HUDEP-2 (cell line): Measurements from ENCODE around the gene DKK3.

ENCODE experiments used
- DNase-seq, 76 experiments: peaks; one replicate each; lab custom pipeline; 2025; ENCODE audit not compliant: unreplicated experiment in 76 of 76; lab: John Stamatoyannopoulos, UW

The DKK3 gene

DNA sequence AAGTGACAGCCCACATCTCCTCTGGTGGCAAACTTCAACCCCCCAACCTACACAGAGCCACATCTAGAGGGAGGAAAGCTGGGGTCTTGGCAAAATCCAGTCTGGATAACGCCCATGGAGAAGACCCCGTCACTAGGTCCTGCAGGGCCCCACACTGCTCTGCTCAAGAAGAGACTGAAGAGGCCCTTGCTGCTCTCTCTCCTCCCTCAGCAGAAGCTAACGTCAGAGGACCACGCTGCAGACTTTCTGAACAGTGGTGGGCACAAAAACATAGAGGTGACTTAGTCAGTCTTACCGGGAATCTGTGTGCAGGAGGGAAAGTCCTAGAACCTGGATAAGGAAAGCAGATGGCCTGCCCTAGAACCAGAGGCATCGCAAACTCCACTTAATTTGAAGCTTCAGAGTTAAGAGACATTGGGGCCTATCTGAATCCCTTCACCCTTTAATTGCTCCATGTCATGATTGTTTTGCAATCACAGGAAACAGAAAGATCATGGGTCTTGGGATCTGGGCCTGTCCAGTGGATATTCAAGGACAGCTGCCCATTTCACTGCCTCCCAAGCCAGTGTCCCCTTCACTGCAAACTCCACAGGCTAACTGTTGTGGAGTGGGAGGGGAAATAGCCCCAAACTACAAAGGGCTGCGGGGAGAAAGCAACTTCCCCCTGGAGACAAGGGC lies 1.7 kb downstream of the DKK3 start:
- DNase-seq = no peak

GRCh38 chr11:12005476-12005875 lies 3.0 kb downstream of the DKK3 start:
- DNase-seq = no peak

GRCh38 chr11:12005061-12005460 lies 3.4 kb downstream of the DKK3 start:
- no peak for DNase-seq

GRCh38 chr11:12003815-12004214 lies 4.6 kb downstream of the DKK3 start:
- DNase-seq = no peak

- DNase-seq = no peak
Measured at GRCh38 chr11:12003336-12003735, 5.1 kb downstream of the DKK3 start.

DNA sequence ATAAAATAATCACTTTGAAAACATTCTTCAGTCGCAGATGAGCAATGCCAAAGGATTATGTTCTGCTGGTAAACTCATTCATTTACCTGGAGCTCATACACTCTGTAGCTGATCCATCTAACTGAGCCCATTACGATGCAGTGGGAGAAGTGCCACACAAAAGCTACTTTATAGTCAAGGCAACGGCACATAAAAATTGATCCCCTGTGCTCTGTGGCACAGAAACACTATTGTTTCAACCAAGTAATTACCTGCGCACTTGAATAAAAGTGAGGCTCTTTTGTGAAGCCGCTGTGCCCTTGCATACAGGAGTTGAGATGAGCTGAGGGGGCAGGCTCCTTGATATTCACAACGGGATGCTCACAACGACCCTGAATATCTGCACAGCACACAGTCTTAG lies 7.2 kb downstream of the DKK3 start:
- no peak for DNase-seq

GRCh38 chr11:11998091-11998781 lies 10.2 kb downstream of the DKK3 start:
- DNase-seq = no peak

DNA sequence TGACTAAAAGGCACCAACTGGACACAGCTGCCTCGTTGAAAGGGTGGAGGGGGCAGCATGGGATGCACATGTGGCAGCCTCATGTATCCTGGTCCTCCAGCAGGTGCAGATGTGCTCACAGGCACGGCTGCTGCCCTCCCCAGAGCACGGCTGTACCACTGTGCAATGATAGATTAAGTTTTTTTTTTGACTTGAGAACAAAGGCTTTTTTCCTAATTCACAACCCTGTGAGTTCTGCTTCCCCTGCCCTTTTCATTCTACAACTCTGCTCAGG lies 11.4 kb downstream of the DKK3 start:
- no peak for DNase-seq

DNA sequence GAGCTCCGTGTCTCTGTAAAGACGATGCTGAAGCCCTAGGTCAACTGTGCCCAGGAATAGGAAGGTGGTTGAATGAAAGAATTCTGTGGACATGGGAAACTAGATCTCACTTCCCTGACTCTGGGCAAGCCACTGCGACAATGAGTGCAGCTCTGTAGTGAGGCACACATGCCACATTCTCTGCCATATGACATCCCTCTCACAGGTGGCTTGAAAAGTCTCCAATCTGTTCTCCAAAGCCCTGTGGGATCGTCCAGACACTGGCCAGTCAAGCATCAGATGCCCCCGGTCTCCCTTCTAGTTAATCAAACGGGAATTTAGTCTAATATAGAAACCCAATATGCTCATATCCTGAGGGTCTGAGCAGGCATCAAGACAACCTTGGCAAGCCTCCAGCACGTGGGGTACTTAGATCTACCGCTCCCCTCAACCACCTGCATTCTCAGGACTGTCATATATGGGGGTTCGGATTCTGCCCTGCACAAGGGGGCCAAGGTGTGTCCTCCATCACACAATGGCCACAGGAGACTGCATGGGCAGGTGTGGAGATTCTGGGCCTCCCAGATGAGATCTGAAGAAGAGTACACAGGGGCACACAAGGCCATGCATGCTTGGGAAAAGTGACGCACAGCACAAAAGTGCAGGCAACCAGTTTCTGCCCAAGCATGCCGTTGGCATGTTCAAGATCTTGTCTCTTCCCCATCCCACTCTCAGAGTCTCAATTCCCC lies 11.9 kb downstream of the DKK3 start:
- DNase-seq = no peak

- no peak for DNase-seq
Measured at GRCh38 chr11:11995601-11996000, 12.8 kb downstream of the DKK3 start.

- DNase-seq = no peak
Measured at GRCh38 chr11:11993839-11994238, 14.6 kb downstream of the DKK3 start.

GRCh38 chr11:11992257-11993212 lies 15.9 kb downstream of the DKK3 start:
- DNase-seq = peak in 37 of 76 experiments; percentile 4 to 67 (median 40)

DNA sequence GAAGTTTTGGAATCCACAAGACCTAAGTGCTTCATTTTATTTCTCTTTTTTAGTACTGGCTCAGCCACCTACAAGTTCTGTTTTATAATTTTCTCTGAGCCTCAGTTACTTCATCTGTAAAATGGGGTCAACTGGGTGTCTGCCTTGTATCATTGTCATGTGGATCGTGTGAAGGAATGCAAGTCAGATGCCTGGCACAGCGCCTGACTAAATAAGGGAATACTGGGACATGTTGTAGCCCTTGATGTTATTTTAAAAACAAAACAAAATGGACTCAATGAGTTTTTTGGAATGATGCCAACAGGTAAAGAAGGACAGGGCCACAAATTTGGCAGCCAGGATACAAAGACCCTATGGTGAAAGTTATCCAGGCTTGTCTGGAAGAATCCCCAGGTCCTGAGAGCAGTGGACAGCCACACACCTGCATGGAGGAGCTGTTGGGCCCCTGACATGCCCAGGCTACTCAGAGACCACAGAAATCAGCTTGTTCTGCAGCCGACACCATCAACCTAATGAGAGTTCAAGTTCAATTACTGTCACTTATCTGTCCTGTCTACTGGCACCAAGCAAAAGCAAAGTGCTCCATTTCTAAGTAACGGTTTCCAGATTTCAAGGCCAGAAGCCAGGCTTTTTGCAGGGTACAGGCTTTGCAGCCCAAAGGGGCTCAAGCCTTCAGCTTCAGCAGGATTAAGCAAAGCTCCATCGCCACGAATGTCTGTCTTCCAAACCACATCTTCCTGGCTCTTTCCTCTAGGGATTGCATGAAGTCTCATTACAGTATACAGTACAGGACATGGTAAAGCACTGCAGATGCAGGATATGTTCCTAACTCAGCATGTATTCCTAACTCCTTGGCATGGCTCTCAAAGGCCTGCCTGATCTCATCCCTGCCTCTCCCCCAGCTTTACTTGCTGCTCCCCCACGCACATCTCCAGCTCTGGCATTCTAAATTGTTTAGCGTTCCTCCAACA lies 18.4 kb downstream of the DKK3 start:
- no peak for DNase-seq

- no peak for DNase-seq
Measured at GRCh38 chr11:11988681-11989261, 19.7 kb downstream of the DKK3 start.

- DNase-seq = no peak
Measured at GRCh38 chr11:11988099-11988651, 20.3 kb downstream of the DKK3 start.

- no peak for DNase-seq
Measured at GRCh38 chr11:11987503-11988022, 20.9 kb downstream of the DKK3 start.

GRCh38 chr11:11985954-11986949 lies 22.2 kb downstream of the DKK3 start:
- DNase-seq = no peak
